Measurements from ENCODE around the gene GASK1A.

The GASK1A gene

GRCh38 chr3:43013256-43013655 lies 34.1 kb downstream of the GASK1A start:
- DNase-seq (ENCODE audit: low read depth, low spot score) = no peak

DNA sequence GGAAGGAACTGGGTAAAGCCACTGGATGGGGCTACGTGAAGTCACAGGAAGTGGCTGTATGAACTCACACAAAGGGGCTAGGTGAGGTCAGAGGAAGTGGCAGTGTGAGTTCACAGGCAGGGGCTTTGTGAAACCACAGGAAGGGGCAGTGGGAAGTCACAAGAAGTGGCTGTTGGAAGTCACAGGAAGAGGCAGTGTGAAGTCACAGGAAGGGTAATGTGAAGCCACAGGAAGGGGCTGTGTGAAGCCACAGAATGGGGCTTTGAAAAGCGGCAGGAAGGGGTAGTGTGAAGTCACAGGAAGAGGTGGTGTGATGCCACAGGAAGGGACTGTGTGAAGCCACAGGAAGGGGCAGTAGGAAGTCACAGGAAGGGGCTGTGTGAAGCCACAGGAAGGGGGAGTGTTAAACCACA lies 34.6 kb downstream of the GASK1A start:
- no peak for DNase-seq (ENCODE audit: low read depth, low spot score)

DNA sequence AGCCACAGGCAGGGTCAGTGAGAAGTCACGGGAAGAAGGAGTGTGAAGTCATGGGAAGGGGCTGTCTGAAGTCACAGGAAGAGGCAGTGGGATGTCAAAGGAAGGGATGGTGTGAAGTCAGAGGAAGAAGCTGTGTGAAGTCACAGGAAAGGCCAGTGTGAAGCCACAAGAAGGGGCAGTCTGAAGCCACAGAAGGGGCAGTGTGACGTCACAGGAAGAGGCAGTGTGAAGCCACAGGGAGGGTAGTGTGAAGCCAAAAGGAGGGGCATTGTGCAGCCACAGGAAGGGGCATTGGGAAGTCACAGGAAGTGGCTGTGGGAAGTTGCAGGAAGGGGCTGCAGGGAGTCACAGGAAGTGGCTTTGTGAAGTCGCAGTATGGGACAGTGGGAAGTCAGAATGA lies 35.1 kb downstream of the GASK1A start:
- DNase-seq (ENCODE audit: low read depth, low spot score) = no peak

DNA sequence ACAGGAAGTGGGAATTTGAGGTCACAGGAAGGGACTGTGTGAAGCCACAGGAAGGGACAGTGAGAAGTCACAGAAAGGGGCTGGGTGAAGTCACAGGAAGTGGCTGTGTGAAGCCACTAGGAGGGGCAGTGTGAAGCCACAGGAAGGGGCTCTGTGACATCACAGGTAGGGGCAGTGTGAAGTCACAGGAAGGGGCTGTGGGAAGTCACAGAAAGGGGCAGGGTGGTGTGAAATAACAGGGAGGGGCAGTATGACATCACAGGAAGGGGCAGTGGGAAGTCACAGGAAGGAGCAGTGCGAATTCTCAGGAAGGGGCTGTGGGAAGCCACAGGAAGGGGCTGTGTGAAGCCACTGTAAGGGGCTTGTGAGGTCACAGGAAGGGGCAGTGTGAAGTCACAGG lies 35.8 kb downstream of the GASK1A start:
- no peak for DNase-seq (ENCODE audit: low read depth, low spot score)

DNA sequence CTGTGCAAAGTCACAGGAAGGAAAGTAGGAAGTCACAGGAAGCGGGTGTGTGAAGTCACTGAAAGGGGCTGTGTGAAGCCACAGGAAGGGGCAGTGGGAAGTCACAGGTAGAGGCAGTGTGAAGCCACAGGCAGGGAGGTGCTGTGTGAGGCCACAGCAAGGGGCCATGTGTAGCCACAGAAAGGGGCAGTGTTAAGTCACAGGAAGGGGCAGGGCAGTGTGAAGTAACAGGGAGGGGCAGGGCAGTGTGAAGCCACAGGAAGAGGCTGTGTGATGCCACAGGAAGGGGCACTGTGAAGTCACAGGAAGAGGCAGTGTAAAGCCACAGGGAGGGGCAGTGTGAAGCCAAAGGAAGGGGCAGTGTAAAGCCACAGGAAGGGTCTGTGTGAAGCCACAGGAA lies 36.5 kb downstream of the GASK1A start:
- no peak for DNase-seq (ENCODE audit: low read depth, low spot score)

DNA sequence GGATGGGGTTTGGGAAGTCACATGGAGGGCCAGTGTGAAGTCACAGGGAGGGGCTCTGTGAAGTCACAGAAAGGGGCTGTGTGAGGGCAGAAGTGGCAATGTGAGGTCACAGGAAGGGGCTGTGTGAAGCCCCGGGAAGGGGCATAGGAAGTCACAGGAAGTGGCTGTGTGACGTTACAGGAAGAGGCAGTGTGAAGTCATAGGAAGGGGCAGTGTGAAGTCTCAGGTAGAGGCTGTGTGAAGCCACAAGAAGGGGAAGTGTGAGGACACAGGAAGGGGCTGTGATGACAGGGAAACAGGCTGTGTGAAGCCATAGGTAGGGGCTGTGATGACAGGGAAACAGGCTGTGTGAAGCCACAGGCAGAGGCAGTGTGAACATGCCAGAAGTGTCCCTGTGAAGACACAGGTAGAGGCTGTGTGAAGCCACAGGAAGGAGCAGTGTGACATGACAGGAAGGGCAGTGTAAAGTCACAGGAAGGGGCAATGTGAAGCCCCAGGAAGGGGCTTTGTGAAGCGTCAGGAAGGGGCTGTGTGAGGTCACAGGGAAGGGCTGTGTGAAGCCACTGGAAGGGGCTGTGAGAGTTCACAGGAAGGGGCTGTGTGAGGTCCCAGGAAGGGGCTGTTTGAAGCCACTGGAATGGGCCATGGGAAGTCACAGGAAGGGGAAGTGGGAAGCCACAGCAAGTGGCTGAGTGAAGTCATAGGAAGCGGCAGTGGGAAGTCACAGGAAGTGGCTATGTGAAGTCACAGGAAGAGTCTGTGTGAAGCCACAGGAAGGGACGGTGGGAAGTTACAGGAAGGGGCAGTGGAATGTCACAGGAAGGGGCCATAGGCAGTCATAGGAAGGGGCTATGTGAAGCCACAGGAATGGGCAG lies 37.1 kb downstream of the GASK1A start:
- DNase-seq (ENCODE audit: low read depth, low spot score) = no peak

DNA sequence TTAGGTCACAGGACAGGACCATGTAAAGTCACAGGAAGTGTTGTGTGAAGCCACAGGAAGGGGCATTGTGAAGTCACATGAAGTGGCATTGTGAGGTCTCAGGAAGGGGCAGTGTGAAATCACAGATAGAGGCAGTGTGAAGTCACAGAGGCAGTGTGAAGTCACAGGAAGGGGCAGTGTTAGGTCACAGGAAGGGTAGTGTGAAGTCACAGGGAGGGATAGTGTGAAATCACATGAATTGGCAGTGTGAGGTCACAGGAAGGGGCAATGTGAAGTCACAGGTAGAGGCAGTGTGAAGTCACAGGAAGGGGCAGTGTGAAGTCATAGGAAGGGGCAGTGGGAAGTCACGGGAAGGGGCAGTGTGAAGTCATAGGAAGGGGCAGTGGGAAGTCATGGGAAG lies 37.9 kb downstream of the GASK1A start:
- no peak for DNase-seq (ENCODE audit: low read depth, low spot score)

DNA sequence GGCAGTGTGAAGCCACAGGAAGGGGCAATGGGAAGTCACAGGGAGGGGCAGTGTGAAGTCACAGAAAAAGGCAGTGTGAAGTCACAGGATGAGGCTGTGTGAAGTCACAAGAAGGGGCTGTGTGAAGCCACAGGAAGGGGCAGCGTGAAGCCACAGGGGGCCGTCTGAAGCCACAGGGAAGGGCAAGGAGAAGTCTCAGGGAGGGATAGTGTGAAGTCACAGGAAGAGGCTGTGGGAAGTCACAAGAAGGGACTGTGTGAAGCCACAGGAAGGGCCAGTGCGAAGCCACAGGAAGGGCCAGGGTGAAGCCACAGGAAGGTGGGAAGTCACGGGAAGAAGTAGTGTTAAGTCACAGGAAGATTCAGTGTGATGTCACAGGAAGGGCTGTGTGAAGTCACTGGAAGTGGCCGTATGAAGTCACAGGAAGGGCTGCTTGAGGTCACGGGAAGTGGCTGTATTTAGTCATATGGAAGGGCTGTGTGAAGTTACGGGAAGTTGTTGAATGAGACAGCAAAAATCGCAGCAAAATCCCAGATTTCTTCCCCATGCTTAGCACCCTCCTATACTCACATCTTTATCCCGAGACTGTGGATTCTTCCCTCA lies 38.6 kb downstream of the GASK1A start:
- DNase-seq (ENCODE audit: low read depth, low spot score) = no peak

GRCh38 chr3:43018246-43018645 lies 39.1 kb downstream of the GASK1A start:
- DNase-seq (ENCODE audit: low read depth, low spot score) = no peak

DNA sequence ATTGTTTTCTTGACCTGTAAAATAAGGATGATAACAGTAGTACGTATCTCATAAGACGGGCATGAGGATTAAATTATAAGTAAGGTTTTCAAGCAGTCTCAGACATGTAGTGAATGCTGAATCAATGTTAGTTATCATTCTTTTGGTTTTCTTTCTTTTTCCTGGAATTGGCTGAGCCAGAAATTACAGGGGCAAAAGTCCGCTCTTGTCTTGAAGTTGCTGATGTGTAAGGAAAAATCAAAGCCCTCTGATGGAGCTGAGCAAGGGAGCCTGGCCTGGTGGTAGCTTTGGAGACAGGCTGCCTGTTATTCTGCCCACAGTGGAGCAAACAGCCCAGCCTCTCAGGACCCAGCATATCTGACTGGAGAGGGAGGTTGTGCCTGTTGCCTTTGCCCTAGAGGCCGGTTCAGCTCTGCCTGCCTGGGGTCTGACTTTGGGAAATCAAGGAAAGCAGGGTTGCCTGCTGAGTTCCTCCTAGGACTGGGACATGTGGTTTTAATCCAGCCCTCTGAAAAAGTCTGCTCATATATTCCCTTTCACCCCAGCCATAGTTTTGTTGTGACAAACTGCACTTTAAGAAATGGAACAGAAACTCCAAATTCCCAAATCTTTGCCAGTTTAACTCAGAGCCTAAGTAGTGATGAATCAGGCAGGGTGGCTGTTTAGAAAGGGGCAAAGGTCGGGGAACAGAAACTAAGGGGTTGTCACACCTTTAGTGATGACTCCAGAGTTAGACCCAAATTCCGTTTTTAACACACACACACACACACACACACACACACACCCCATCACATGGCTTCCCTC lies 40.1 kb downstream of the GASK1A start:
- no peak for DNase-seq (ENCODE audit: low read depth, low spot score)

- no peak for DNase-seq (ENCODE audit: low read depth, low spot score)
Observed at GRCh38 chr3:43019826-43020225, 40.7 kb downstream of the GASK1A start.

- DNase-seq (ENCODE audit: low read depth, low spot score) = no peak
Observed at GRCh38 chr3:43021186-43021585, 42.1 kb downstream of the GASK1A start.

DNA sequence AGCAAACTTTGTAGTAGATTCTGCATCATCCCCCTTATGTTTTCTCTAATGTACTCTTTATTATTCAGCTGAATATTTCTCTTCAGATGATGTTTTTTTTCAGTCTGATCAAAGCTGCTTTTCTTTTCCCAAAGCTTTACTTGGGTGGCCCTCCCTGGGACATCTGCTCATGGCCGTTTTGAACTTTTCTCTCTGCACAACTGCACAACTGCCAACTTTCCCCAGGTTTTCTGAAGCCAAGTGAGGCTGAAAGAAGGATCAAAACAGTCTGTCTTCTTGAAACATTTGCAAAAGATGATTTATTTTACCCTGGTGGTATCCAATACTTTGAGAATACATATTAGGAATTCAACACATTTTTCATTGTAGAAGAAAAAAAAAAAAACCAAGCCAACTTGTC lies 43.0 kb downstream of the GASK1A start:
- DNase-seq (ENCODE audit: low read depth, low spot score) = no peak

GRCh38 chr3:43023066-43023465 lies 44.0 kb downstream of the GASK1A start:
- no peak for DNase-seq (ENCODE audit: low read depth, low spot score)

DNA sequence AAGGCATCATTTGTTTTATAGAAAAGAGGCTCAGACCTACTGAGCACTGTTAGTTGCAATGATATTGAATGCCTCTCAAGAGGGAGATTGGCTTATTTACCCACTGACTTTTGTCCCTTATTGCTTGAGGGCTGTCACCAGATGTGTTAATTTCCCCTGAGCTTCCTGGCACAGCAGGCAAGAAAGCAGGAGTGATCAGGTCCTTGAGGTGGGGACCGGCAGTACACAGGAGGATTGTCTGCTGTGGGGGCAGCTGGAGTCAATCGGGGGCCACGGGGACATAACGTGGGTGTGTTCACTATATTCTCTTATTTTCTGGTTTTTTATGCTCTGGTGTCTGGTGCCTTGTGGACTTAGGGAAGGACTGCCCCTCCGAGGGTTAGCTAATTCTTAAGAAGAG lies 44.6 kb downstream of the GASK1A start:
- DNase-seq (ENCODE audit: low read depth, low spot score) = no peak

DNA sequence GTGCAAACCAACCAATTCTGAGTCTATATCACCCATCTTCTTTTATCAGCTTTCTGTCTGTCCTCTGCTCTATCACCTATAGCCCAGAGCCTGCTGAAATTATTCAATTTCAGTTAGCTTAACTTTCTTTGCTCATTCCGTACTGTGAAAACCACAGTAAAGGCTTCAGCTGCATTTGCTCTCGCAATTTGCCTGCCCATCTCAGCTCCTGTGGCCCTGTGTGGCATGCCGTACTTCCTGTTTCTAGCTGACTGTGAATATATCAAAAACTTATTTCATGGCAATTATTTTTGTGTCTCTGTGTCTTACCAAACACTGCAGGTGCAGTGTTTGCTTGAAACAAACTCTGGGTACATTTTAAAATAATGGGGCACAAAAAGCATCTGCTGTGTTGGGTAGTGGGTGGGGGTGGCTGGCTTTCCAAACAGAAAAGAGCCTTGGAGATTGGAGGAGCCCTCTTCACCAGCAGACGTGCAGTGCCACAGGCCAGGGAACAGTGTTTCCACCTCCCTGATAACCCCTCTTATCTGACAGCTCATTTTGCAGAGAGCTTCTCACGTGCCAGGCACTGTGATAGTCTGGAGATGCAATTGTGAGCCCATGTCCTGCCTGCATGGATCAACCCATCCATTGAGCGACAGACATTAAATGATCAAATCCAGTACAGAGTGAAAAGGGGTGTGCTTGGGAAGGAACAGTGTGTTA lies 45.2 kb downstream of the GASK1A start:
- DNase-seq (ENCODE audit: low read depth, low spot score) = no peak

GRCh38 chr3:43025423-43025822 lies 46.3 kb downstream of the GASK1A start:
- no peak for DNase-seq (ENCODE audit: low read depth, low spot score)

DNA sequence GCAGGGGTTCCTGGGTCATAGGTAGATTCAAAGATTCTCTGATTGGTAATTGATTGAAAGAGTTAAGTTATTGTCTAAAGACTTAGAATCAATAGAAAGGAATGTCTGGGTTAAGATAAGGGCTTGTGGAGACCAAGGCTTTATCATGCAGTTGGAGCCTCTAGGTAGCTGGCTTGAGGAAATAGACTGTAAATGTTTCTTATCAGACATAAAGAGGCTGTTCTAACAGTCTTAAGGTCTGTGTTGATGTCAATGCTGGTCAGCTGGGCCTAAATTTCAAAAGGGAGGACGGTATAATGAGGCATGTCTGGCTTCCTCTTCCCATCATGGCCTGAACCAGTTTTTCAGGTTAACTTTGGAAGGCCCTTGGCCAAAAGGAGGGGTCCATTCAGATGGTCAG lies 48.9 kb downstream of the GASK1A start:
- DNase-seq (ENCODE audit: low read depth, low spot score) = no peak

DNA sequence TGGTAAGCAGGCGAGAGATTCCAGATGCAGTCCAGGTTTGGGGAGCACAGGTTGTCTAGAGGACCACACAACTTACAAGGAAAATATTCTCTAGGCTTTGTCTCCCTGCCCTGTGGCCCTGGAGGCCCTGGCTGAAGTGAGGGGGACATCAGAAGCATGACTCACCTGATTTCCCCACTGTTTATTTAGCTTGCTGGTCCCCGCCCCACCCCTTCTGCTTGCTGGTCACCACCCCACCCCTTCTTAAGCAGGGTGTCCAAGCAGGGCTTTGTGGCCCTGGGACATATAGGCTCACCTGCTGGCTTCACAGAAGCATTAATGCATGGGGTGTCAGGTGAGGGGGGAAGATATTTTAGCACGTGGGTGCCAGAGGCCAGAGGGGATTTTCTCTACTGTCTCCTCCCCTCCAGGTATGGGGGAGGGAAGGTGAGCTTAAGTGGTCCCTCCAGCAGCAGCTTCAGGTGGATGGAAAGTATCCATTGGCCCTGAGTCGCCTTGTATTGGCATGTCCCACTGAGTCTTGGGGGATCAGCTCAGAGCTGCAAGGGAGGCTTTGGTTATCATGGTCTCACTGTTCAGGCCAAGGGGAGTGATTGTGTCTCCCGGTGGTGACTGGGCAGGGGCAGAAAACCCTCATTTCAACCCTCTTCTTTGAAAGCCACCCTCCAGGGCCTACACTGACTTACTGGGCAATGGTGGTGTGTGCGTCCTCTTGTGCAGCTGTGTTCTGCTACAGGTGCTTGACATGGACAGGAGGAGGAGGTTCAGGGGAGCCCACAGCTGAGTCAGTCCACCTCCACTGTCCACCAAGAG lies 49.8 kb downstream of the GASK1A start:
- no peak for DNase-seq (ENCODE audit: low read depth, low spot score)

DNA sequence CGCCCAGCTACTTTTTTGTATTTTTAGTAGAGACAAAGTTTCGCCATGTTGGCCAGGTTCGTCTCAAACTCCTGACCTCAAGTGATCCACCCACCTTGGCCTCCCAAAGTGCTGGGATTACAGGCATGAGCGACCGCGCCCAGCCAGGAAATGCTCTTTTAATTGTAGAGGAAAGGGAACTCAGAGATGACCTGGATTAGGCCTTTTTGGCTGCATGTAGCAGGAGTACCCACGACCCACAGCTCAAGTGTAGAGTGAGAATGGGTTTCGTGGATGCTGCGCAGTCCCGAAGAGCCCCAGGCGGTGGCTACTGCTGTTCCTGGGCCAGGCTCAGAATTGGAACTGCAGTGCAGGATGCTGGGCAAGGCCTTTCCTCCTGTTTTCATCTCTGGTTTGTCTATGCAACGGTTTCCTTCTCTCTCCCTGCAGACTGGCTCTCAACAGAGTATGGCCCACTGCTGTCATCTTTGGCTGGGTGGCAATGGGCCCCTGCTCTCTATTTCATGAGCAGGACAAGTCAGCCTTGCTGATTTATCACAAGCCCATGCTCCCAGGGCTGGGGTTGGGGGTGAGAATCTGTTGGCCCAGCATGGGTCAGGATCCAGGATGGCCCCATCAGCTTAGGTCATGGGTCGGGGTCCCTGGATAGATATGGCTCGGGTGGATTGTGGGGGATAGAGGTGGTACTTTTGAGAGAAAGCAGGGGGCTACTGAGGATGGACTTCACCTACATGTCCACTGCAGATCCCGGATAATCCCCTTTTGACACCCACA lies 51.2 kb downstream of the GASK1A start:
- DNase-seq (ENCODE audit: low read depth, low spot score) = no peak

Measured in activated naive CD8-positive, alpha-beta T cell treated with anti-CD3 and anti-CD28 coated beads, Interleukin-2, amount 50 U/mL, for 16 hours (primary cell).